ENCODE results near the gene PTPRG.

The PTPRG gene

GRCh38 chr3:61979638-61980037, 418.3 kb downstream of the PTPRG start:
- no peak for TF ChIP-seq CTCF (conservative IDR thresholded peaks at IDR 0.05; ENCODE audit: control insufficient read depth, insufficient read depth, low read depth, low read length)
- no peak overlapping the region for H3K4me3 ChIP-seq (ENCODE audit: control insufficient read depth, low read depth, low read length)
- DNase-seq (ENCODE audit: low read depth) = peak; percentile 22

GRCh38 chr3:61980041-61980440, 418.7 kb downstream of the PTPRG start:
- no peak for DNase-seq (ENCODE audit: low read depth)
- H3K4me3 ChIP-seq (ENCODE audit: control insufficient read depth, low read depth, low read length) = no peak overlapping the region
- no peak for TF ChIP-seq CTCF (conservative IDR thresholded peaks at IDR 0.05; ENCODE audit: control insufficient read depth, insufficient read depth, low read depth, low read length)

GRCh38 chr3:61981060-61981459, 419.7 kb downstream of the PTPRG start:
- DNase-seq (ENCODE audit: low read depth) = peak; percentile 31
- no peak overlapping the region for H3K4me3 ChIP-seq (ENCODE audit: control insufficient read depth, low read depth, low read length)

GRCh38 chr3:61983479-61983878, 422.1 kb downstream of the PTPRG start:
- no peak overlapping the region for H3K4me3 ChIP-seq (ENCODE audit: control insufficient read depth, low read depth, low read length)
- DNase-seq (ENCODE audit: low read depth) = no peak
- no peak for TF ChIP-seq CTCF (conservative IDR thresholded peaks at IDR 0.05; ENCODE audit: control insufficient read depth, insufficient read depth, low read depth, low read length)

More at GRCh38 chr3:61981060-61981459, 419.7 kb downstream of the PTPRG start:
- no peak for TF ChIP-seq CTCF (conservative IDR thresholded peaks at IDR 0.05; ENCODE audit: control insufficient read depth, insufficient read depth, low read depth, low read length)

- TF ChIP-seq CTCF (conservative IDR thresholded peaks at IDR 0.05; ENCODE audit: control insufficient read depth, insufficient read depth, low read depth, low read length) = no peak
- DNase-seq (ENCODE audit: low read depth) = peak; percentile 67
- H3K4me3 ChIP-seq (ENCODE audit: control insufficient read depth, low read depth, low read length) = no peak overlapping the region
Observed at GRCh38 chr3:61985020-61985419, 423.6 kb downstream of the PTPRG start.

GRCh38 chr3:61986473-61986872, 425.1 kb downstream of the PTPRG start:
- no peak for DNase-seq (ENCODE audit: low read depth)
- TF ChIP-seq CTCF (conservative IDR thresholded peaks at IDR 0.05; ENCODE audit: control insufficient read depth, insufficient read depth, low read depth, low read length) = no peak
- no peak overlapping the region for H3K4me3 ChIP-seq (ENCODE audit: control insufficient read depth, low read depth, low read length)

GRCh38 chr3:61989681-61990080, 428.3 kb downstream of the PTPRG start:
- no peak overlapping the region for H3K4me3 ChIP-seq (ENCODE audit: control insufficient read depth, low read depth, low read length)
- TF ChIP-seq CTCF (conservative IDR thresholded peaks at IDR 0.05; ENCODE audit: control insufficient read depth, insufficient read depth, low read depth, low read length) = no peak
- no peak for DNase-seq (ENCODE audit: low read depth)
